Heart left ventricle (tissue), 16 donors: ENCODE measurements around the gene GAGE12E. TPM values are rescaled to one million over a fixed set of nuclear protein-coding genes. Genes with fewer than 3 reads are reported as not detected.
"Not testable (repeated sequence)": the region's sequence is repeated elsewhere in the genome, so short reads cannot be mapped to it uniquely, and the experiment has no call there.

Experiments
- ATAC-seq, 4 donors: fragments of 200-7000 bp; cut with Tn5 transposase; one replicate each; pipeline ENCODE4 v1.9.1; 2020 to 2022; ENCODE audit warnings: moderate library complexity in 4 of 4, mild to moderate bottlenecking in 3 of 4, moderate number of reproducible peaks in 1 of 4
- DNase-seq, 5 donors: peaks; one replicate each; pipeline ENCODE4 v3.0.0-alpha.2; 2020
- H3K27ac ChIP-seq, 12 donors: fragments of 200-600 bp; sonication (generic) in 4 of 12; one replicate each; pipeline versions ENCODE4 v1.5.0 to v1.8.0; 2016 to 2022; ENCODE audit warnings: mild to moderate bottlenecking in 2 of 12
- H3K27me3 ChIP-seq, 9 donors: fragments of 200-600 bp; sonication (generic) in 2 of 9; one replicate each; pipeline versions ENCODE4 v1.5.1 to v1.8.0; 2016 to 2022; ENCODE audit warnings: mild to moderate bottlenecking in 3 of 9
- H3K36me3 ChIP-seq, 9 donors: fragments of 200-600 bp; sonication (generic) in 2 of 9; one replicate each; pipeline versions ENCODE4 v1.5.0 to v1.8.0; 2018 to 2022; ENCODE audit warnings: mild to moderate bottlenecking in 2 of 9
- H3K4me1 ChIP-seq, 12 donors: fragments of 200-600 bp; sonication (generic) in 4 of 12; one replicate each; pipeline versions ENCODE4 v1.5.0 to v1.8.0; 2016 to 2022; ENCODE audit warnings: mild to moderate bottlenecking in 3 of 12
- H3K4me3 ChIP-seq, 12 donors: fragments of 200-600 bp; sonication (generic) in 4 of 12; one replicate each; pipeline versions ENCODE4 v1.5.0 to v1.8.0; 2017 to 2022; ENCODE audit warnings: mild to moderate bottlenecking in 9 of 12, moderate library complexity in 4 of 12
- H3K9me3 ChIP-seq, 12 donors: fragments of 200-600 bp; sonication (generic) in 4 of 12; one replicate each; pipeline versions ENCODE4 v1.5.0 to v1.8.0; 2016 to 2022; ENCODE audit warnings: mild to moderate bottlenecking in 1 of 12
- WGBS, 4 donors: extraction: QIAGEN DNeasy Blood & Tissue Kit in 2 of 4; methylation state at CpG; one replicate each; pipeline versions ENCODE4 v1.1.5 to v1.1.7; 2013 to 2018; 5-methylcytosine and 5-hydroxymethylcytosine counted together
- intact Hi-C, 10 donors: fragments of 100-400 bp; cut with DNase I; formaldehyde crosslinking; loops; one replicate each; pipeline versions ENCODE4 v1.11.1 to v1.14.2; 2022
- polyA plus RNA-seq, 2 donors: library from polyadenylated mRNA; stranded (reverse); fragments of 200-250 nt; gene quantifications; one replicate each; pipeline ENCODE4 v1.2.3, GENCODE V29; 2013
- total RNA-seq, 9 donors: library from RNA; depleted of rRNA in 2 of 9; stranded (reverse); fragments of >200 nt in 2 of 9; fragmentation: NEBNext Ultra II Directional in 3 of 9; extraction: Animal tissue kit (Norgen Biotek cat#: 25700) in 3 of 9; gene quantifications; one replicate each; pipeline versions ENCODE4 v1.1.0 to v1.2.4, GENCODE V29; 2016 to 2023
- donor health status: ischemic (EF 13 %, LVEDD 7.1; RV severe dilation, severe dysfunction).
- donor health status: healthy with polysubstance abuse.
- donor health status: DM: no; HTN: yes; CAD: no.
- donor health status: DM: no; HTN: no; CAD: no.
- donor health status: ischemic (EF 25% LVEDD 6.9; RV normal size, moderate dysfunction).
- donor health status: ischemic (EF 25% LVEDD 5.7; RV mildly dilated, moderate dysfunction).
- donor health status: healthy.
- donor health status: DM: yes; HTN: yes; CAD: no.
- donor health status: ischemic (EF 35%, LVEDD 5.7; RV mildly dilated, moderate dysfunction).
- donor health status: nonischemic (EF 11% LVEDD 7.7; RV severe dilation, severe dysfunction).
- donor health status: DM: yes; HTN: yes; CAD: no.
- donor health status: PGD.
- donor health status: ischemic (EF 29% LVEDD 5.4; RV normal size, mild dysfunction).
- donor health status: nonischemic (EF 23%, LVEDD 6.1; RV moderate dilation, normal function).

The GAGE12E gene
- total and polyA plus RNA-seq, 11 donors, result not detected

DNA sequence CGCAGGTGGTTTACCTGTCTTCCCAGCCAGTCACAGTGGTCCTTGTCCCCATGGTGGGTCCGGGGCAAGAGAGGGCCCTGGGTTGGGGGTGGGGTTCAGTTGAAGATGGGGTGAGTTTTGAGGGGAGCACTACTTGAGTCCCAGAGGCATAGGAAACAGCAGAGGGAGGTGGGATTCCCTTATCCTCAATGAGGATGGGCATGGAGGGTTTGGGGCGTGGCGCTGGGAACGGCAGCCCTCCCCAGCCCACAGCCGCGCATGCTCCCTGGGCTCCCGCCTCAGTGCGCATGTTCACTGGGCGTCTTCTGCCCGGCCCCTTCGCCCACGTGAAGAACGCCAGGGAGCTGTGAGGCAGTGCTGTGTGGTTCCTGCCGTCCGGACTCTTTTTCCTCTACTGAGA is 47.6 kb downstream of the GAGE12E start, which contains the start of gene GAGE1:
TSS of gene GAGE1 (plus strand) at position 301 of the 400 bp plus-strand sequence. CDS start 1,155 bp downstream, outside the sequence.
- H3K4me3 ChIP-seq, H3K27ac ChIP-seq, H3K4me1 ChIP-seq, ATAC-seq, H3K9me3 ChIP-seq, intact Hi-C loops, H3K27me3 ChIP-seq, H3K36me3 ChIP-seq, DNase-seq: not testable (repeated sequence)
- WGBS, 4 donors, result no CpG with 5 or more reads among the region's 16 CpGs

Other genes with a start within 250 kb of the GAGE12E start
- not detected for gene GAGE10, start 247.6 kb upstream of the GAGE12E start, total RNA-seq
- gene GAGE10, start 247.6 kb upstream of the GAGE12E start, polyA plus RNA-seq, result not detected
- not detected for gene GAGE12J, start 229.3 kb upstream of the GAGE12E start, total RNA-seq
- not detected for gene GAGE12J, start 229.3 kb upstream of the GAGE12E start, polyA plus RNA-seq
- gene GAGE13, start 219.7 kb upstream of the GAGE12E start, total RNA-seq, result not detected
- gene GAGE13, start 219.7 kb upstream of the GAGE12E start, polyA plus RNA-seq, result not detected
- gene GAGE12C, start 19.1 kb upstream of the GAGE12E start, total RNA-seq, result not detected
- gene GAGE12C, start 19.1 kb upstream of the GAGE12E start, polyA plus RNA-seq, result not detected
- not detected for gene GAGE12D, start 9.6 kb upstream of the GAGE12E start, total RNA-seq
- gene GAGE12D, start 9.6 kb upstream of the GAGE12E start, polyA plus RNA-seq, result not detected
- gene GAGE12F, start 9.6 kb downstream of the GAGE12E start, total RNA-seq, result not detected
- gene GAGE12F, start 9.6 kb downstream of the GAGE12E start, polyA plus RNA-seq, result not detected
- not detected for gene GAGE12G, start 19.1 kb downstream of the GAGE12E start, total RNA-seq
- gene GAGE12G, start 19.1 kb downstream of the GAGE12E start, polyA plus RNA-seq, result not detected
- not detected for gene GAGE12H, start 28.7 kb downstream of the GAGE12E start, total RNA-seq
- gene GAGE12H, start 28.7 kb downstream of the GAGE12E start, polyA plus RNA-seq, result not detected
- gene GAGE2A, start 38.2 kb downstream of the GAGE12E start, total RNA-seq, result not detected
- not detected for gene GAGE2A, start 38.2 kb downstream of the GAGE12E start, polyA plus RNA-seq
- gene GAGE1, start 47.7 kb downstream of the GAGE12E start, total RNA-seq, result not detected
- gene GAGE1, start 47.7 kb downstream of the GAGE12E start, polyA plus RNA-seq, result not detected
- not detected for gene PAGE1, start 144.7 kb downstream of the GAGE12E start, total RNA-seq
- not detected for gene PAGE1, start 144.7 kb downstream of the GAGE12E start, polyA plus RNA-seq